NK-92 (cell line): ENCODE results near the gene GALNT14.

ENCODE experiments used
- DNase-seq: peaks from one replicate; lab custom pipeline; 2025; ENCODE audit not compliant: unreplicated experiment; lab: John Stamatoyannopoulos, UW

GALNT14 gene

GRCh38 chr2:31089645-31090044 lies 48.6 kb downstream of the GALNT14 start:
- DNase-seq = no peak

DNA sequence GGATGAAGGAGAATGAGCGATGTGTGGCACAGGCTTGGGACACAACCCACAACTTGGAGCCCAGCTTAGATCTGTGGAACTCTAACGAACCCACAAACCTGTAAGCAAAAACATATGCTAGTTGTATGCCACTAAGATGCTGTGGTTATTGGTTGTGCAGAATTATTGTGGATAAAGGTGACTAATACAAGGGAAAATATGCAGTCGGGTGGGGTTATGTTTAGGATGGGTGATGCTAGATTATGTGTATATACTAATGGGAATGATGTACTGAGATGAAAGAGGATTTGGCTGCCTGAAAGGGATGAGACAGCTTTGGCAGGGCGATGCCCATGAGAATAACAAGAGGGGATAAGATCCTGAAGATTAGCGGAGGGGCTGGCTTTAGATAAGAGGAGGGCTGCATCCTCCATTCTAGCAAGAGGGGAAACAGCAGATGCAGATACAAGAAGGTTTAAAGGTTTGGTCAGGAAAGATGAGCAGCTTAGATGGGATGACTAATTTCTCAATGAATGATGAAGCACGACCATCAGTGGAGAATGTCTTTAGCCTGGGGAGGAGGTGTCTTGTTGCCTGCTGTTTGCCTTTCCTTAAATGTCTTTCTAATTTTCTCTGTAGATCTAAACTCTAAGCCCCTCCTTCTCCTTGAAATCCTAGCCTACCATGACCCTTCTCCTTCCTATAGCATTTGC lies 49.6 kb downstream of the GALNT14 start:
- no peak for DNase-seq

- DNase-seq = no peak
Observed at GRCh38 chr2:31087491-31087890, 50.7 kb downstream of the GALNT14 start.

GRCh38 chr2:31086590-31086989 lies 51.6 kb downstream of the GALNT14 start:
- no peak for DNase-seq

GRCh38 chr2:31083234-31083993 lies 54.8 kb downstream of the GALNT14 start:
- DNase-seq = no peak

DNA sequence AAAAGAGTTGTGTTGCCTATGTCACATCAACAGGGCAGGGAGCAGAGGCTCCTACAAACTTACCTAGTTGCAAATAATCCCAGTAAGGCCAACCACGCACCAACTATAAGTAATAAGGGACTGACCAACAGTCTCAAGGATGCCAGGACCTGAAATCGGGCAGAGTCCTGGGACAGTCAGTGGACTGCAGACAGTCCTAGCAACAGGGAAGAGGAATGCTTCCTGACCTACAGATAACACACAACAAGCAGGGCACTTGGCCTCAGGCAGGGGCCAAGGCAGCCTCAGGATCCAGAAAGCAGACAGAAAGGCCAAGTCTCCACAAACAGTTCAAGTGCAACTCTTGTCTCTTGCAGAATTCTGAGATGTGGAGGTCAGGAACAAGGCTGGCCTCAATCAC lies 56.2 kb downstream of the GALNT14 start:
- no peak for DNase-seq

- DNase-seq = no peak
Observed at GRCh38 chr2:31081492-31081891, 56.7 kb downstream of the GALNT14 start.

- DNase-seq = no peak
Observed at GRCh38 chr2:31080361-31080760, 57.9 kb downstream of the GALNT14 start.

GRCh38 chr2:31079665-31080064 lies 58.6 kb downstream of the GALNT14 start:
- no peak for DNase-seq

DNA sequence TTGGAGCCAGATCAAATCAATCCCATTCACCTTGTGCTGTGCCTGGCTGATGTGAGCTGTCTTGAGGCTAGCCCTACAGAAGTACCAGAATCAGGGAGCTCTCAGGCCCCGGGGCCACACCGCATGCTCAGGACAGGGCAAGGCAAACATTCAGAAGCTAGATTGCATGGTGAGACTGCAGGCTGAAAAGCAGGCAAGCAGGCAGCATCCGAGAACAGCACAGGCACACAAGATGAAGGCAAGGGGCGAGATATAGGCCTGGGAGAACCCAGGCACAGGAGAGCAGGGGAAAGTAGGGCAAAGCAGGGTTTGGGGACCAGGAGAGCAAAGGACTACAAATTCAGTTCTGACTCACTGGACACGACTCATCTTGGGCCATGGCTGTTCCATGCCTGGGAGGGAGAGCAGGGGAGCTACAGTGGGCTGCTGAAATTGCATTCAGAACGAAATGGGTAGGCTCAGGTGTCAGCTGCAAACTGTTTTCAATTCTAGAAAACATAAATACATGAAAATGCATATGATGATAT lies 59.6 kb downstream of the GALNT14 start:
- no peak for DNase-seq

- DNase-seq = no peak
Observed at GRCh38 chr2:31078011-31078410, 60.2 kb downstream of the GALNT14 start.

GRCh38 chr2:31075941-31076590 lies 62.2 kb downstream of the GALNT14 start:
- no peak for DNase-seq

- no peak for DNase-seq
Observed at GRCh38 chr2:31075431-31075830, 62.8 kb downstream of the GALNT14 start.

DNA sequence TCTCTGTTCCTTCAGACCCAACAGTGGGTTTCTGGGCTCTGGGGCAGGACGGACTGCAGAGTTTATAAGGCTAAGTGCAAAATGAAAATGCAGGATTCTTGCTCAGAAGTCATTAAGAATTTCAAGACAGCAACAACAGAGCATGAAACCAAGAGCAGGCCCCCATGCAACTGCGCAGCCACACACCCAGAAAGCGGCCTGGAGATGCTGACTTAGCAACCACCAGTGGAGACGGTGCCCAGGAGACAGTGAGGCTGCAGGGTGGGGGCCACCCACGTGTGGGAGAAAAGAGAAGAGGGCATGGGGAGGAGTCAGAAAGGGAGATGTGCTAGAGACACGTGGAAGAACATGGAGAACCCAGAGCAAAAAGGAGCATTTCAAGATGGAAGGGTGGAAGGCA lies 66.5 kb downstream of the GALNT14 start:
- DNase-seq = no peak

- no peak for DNase-seq
Observed at GRCh38 chr2:31070339-31071125, 67.7 kb downstream of the GALNT14 start.

- DNase-seq = no peak
Observed at GRCh38 chr2:31069643-31070325, 68.5 kb downstream of the GALNT14 start.

GRCh38 chr2:31067259-31067658 lies 71.0 kb downstream of the GALNT14 start:
- DNase-seq = no peak

GRCh38 chr2:31066551-31066950 lies 71.7 kb downstream of the GALNT14 start:
- no peak for DNase-seq

DNA sequence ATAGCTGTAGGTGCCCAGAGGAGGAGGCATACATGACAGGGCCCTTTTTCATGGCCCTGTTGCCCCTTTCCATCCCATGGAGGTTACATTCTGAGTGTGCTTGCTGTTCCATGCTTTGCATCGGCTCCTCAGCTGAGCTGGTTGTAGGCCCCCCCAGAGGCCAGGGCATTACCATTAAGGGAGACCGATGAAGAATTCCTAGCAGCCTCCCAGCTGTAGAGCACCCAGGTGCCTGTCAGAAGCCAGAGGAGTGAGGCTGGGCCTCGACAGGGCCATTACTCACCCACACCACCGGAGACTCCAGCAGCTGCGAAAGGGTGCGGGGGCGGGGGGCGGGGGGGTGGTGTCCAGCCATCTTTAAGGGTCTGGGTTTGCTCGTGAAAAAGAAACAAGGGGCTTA lies 72.2 kb downstream of the GALNT14 start:
- no peak for DNase-seq

- no peak for DNase-seq
Observed at GRCh38 chr2:31065356-31065755, 72.9 kb downstream of the GALNT14 start.

DNA sequence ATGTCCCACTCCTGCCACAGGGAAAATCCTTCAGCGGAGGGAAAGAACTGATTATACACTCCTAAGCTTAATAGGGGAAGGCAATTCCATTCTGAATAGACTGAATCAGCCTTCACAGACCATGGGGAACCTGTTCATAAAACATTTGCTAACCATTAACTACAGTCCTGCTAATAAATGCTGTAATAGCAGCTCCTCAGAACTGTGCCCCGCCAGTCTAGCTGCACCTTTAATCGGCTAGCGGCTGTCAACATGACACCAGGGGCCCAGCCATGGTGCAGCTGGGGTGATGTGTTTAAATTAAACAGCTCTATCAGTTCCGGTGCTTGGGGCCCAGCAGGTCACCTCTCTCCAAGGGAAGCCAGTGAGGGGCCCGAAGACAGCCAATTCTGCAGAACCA lies 77.8 kb downstream of the GALNT14 start:
- no peak for DNase-seq
